Measurements from ENCODE around the gene KCNAB2.

The KCNAB2 gene

GRCh38 chr1:6110326-6110725 lies 64.6 kb downstream of the KCNAB2 start:
- Histone ChIP-seq H3K4me2 (ENCODE audit: low read length) (no peak overlapping the region), H3K9me3 (ENCODE audit: control insufficient read depth, insufficient read depth, low read length) (no peaks in the 10 kb centered on the region), H4K20me1 (ENCODE audit: control insufficient read depth, insufficient read depth, low read depth, low read length) (no peaks in the 10 kb centered on the region), H3K9me2 (replicated peaks; ENCODE audit: control insufficient read depth, low read length) (no peaks in the 10 kb centered on the region), H3F3A (ENCODE audit: control insufficient read depth, insufficient read depth) (no peaks in the 10 kb centered on the region), H3K27me3 (ENCODE audit: control insufficient read depth, low read length) (no peaks in the 10 kb centered on the region), H3K27ac (ENCODE audit: low read depth, low read length) (no peak overlapping the region), H3K4me1 (ENCODE audit: control insufficient read depth, low read length) (no peaks in the 10 kb centered on the region), H3K4me3 (ENCODE audit: low read length) (no peak overlapping the region), H3K79me2 (ENCODE audit: control insufficient read depth, low read length) (no peaks in the 10 kb centered on the region), H3K36me3 (ENCODE audit: control insufficient read depth, low read length) (no peaks in the 10 kb centered on the region)
- TF ChIP-seq EZH2phosphoT487 (IDR thresholded peaks at IDR 0.05; ENCODE audit: borderline replicate concordance, low read length) (no peak), CTCF (IDR thresholded peaks at IDR 0.05; ENCODE audit: low read depth, low read length, poor library complexity, severe bottlenecking) (no peak)

- no peaks in the 10 kb centered on the region for H3K4me1 ChIP-seq (ENCODE audit: control insufficient read depth, low read length)
- no peak overlapping the region for H3K4me3 ChIP-seq (ENCODE audit: low read length)
- TF ChIP-seq EZH2phosphoT487 (IDR thresholded peaks at IDR 0.05; ENCODE audit: borderline replicate concordance, low read length) (no peak), CTCF (IDR thresholded peaks at IDR 0.05; ENCODE audit: low read depth, low read length, poor library complexity, severe bottlenecking) (no peak)
- H3K36me3 ChIP-seq (ENCODE audit: control insufficient read depth, low read length): no peaks in the 10 kb centered on the region
- H4K20me1 ChIP-seq (ENCODE audit: control insufficient read depth, insufficient read depth, low read depth, low read length): no peaks in the 10 kb centered on the region
- H3K4me2 ChIP-seq (ENCODE audit: low read length): no peak overlapping the region
- H3K27me3 ChIP-seq (ENCODE audit: control insufficient read depth, low read length): no peaks in the 10 kb centered on the region
- no peaks in the 10 kb centered on the region for H3K9me3 ChIP-seq (ENCODE audit: control insufficient read depth, insufficient read depth, low read length)
- H3K9me2 ChIP-seq (replicated peaks; ENCODE audit: control insufficient read depth, low read length): no peaks in the 10 kb centered on the region
- H3K79me2 ChIP-seq (ENCODE audit: control insufficient read depth, low read length): no peaks in the 10 kb centered on the region
- no peaks in the 10 kb centered on the region for H3F3A ChIP-seq (ENCODE audit: control insufficient read depth, insufficient read depth)
- no peak overlapping the region for H3K27ac ChIP-seq (ENCODE audit: low read depth, low read length)
These were observed 65.9 kb downstream of the KCNAB2 start for GRCh38 chr1:6111571-6111970.

GRCh38 chr1:6111991-6112689 lies 66.5 kb downstream of the KCNAB2 start:
- Histone ChIP-seq H3K4me3 (ENCODE audit: low read length) (no peak overlapping the region), H3K9me3 (ENCODE audit: control insufficient read depth, insufficient read depth, low read length) (no peaks in the 10 kb centered on the region), H3F3A (ENCODE audit: control insufficient read depth, insufficient read depth) (no peaks in the 10 kb centered on the region), H3K4me1 (ENCODE audit: control insufficient read depth, low read length) (no peaks in the 10 kb centered on the region), H3K9me2 (replicated peaks; ENCODE audit: control insufficient read depth, low read length) (no peaks in the 10 kb centered on the region), H3K36me3 (ENCODE audit: control insufficient read depth, low read length) (no peaks in the 10 kb centered on the region), H3K27ac (ENCODE audit: low read depth, low read length) (no peak overlapping the region), H4K20me1 (ENCODE audit: control insufficient read depth, insufficient read depth, low read depth, low read length) (no peaks in the 10 kb centered on the region), H3K27me3 (ENCODE audit: control insufficient read depth, low read length) (no peaks in the 10 kb centered on the region), H3K79me2 (ENCODE audit: control insufficient read depth, low read length) (no peaks in the 10 kb centered on the region), H3K4me2 (ENCODE audit: low read length) (no peak overlapping the region)
- no peak for TF ChIP-seq EZH2phosphoT487 (IDR thresholded peaks at IDR 0.05; ENCODE audit: borderline replicate concordance, low read length)

- Histone ChIP-seq H4K20me1 (ENCODE audit: control insufficient read depth, insufficient read depth, low read depth, low read length) (no peaks in the 10 kb centered on the region), H3K27me3 (ENCODE audit: control insufficient read depth, low read length) (no peaks in the 10 kb centered on the region), H3K4me2 (ENCODE audit: low read length) (no peak overlapping the region), H3F3A (ENCODE audit: control insufficient read depth, insufficient read depth) (no peaks in the 10 kb centered on the region), H3K27ac (ENCODE audit: low read depth, low read length) (no peak overlapping the region), H3K9me2 (replicated peaks; ENCODE audit: control insufficient read depth, low read length) (no peaks in the 10 kb centered on the region), H3K4me3 (ENCODE audit: low read length) (no peak overlapping the region), H3K4me1 (ENCODE audit: control insufficient read depth, low read length) (no peaks in the 10 kb centered on the region), H3K36me3 (ENCODE audit: control insufficient read depth, low read length) (no peaks in the 10 kb centered on the region), H3K79me2 (ENCODE audit: control insufficient read depth, low read length) (no peaks in the 10 kb centered on the region), H3K9me3 (ENCODE audit: control insufficient read depth, insufficient read depth, low read length) (no peaks in the 10 kb centered on the region)
- TF ChIP-seq EZH2phosphoT487 (IDR thresholded peaks at IDR 0.05; ENCODE audit: borderline replicate concordance, low read length): no peak
- TF ChIP-seq CTCF (IDR thresholded peaks at IDR 0.05; ENCODE audit: low read depth, low read length, poor library complexity, severe bottlenecking): no peak
These were observed 67.0 kb downstream of the KCNAB2 start for GRCh38 chr1:6112690-6113005.
